SK-N-MC (cell line): ENCODE data around the gene SLC25A47.

Experiments used
- EZH2 ChIP-seq: fragments of 200-600 bp; sonication (generic); IDR thresholded peaks from one replicate; pipeline ENCODE4 v1.6.1; 2017; ENCODE audit warnings: antibody characterized with exemption
- FOXP2 ChIP-seq: optimal IDR thresholded peaks from 2 replicates; pipeline ENCODE3; 2011; ENCODE audit warnings: mild to moderate bottlenecking, moderate library complexity; ENCODE audit not compliant: insufficient read depth; ENCODE audit errors: extremely low read length, control extremely low read depth
- POLR2AphosphoS5 ChIP-seq: IDR thresholded peaks from 2 replicates; pipeline ENCODE4 v1.6.1; 2012; ENCODE audit warnings: mild to moderate bottlenecking, low read depth, low read length, borderline replicate concordance

DNA sequence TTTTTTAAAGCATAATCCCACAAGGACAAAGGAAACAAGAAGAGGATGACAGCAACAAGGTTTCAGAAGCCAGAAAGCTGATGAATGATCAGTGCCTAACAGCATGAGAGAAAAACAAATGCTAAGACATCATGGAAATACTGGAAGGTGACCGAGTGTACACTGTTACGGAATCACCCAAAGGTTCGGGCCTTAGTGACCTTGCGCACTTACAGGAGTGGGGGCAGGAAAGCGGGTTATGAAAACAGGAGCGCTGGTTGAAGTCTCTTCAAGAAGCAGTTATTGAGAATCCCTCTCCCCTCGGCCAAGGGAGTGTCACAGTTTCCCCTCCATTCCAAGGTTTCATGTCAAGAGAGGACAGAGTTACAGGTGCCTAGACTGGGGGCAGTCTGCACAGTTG lies 42.6 kb downstream of the SLC25A47 start:
- no peak for TF ChIP-seq POLR2AphosphoS5
- TF ChIP-seq EZH2, result no peak
- no peak for TF ChIP-seq FOXP2
